ENCODE results near the gene FBXL13.
"Not testable (repeated sequence)": the region's sequence is repeated elsewhere in the genome, so short reads cannot be mapped to it uniquely, and the experiment has no call there.

Gene FBXL13

DNA sequence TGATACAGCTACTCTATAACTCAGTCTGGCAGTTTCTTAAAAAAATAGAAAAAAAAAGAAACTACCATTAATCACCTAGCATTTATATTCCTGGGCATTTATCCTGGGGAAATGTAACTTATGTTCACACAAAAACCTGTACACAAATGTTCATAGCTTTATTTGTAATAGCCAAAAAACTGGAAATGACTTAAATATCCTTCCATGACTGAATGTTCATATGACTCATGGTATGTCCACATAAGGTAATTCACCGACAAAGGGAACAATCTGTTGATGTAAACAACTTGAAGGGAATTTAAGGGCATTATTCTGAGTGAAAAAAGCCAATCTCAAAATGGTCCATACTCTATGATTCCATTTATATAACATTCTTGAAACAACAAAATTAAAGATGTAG lies 280.0 kb downstream of the FBXL13 start:
- H3K4me1 Mint-ChIP-seq (ENCODE audit: low read depth); H3K9me3 Mint-ChIP-seq (ENCODE audit: low read depth); H3K4me3 Mint-ChIP-seq; H3K27ac Mint-ChIP-seq; H3K27me3 Mint-ChIP-seq: not testable (repeated sequence)
- peaks cover 21% of the 10 kb centered on the region for H3K36me3 Mint-ChIP-seq

DNA sequence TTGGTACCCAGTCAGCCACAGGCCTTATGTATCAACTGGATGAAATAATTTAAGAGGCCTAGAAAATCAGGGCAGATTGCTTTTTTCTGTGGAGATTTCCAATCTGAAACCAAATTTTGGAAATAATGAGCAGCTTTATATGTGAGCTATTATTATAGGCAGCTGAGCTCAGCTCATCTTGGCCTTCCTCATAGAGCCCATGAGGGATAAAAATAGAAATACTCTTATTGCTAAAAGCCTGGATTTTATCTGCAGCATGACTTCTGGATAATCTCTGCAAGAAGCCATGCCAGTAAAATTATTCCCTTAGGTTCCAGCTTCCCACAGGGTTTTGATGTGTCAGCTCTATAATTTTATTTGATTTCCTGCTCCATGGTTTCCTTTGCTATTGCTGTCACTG lies 282.8 kb downstream of the FBXL13 start:
- not testable (repeated sequence) for H3K27ac Mint-ChIP-seq; H3K4me1 Mint-ChIP-seq (ENCODE audit: low read depth); H3K9me3 Mint-ChIP-seq (ENCODE audit: low read depth); H3K4me3 Mint-ChIP-seq; H3K27me3 Mint-ChIP-seq
- H3K36me3 Mint-ChIP-seq = peaks cover 19% of the 10 kb centered on the region

GRCh38 chr7:102791367-102791766 lies 283.2 kb downstream of the FBXL13 start:
- H3K36me3 Mint-ChIP-seq = peaks cover 17% of the 10 kb centered on the region
- not testable (repeated sequence) for H3K4me3 Mint-ChIP-seq; H3K4me1 Mint-ChIP-seq (ENCODE audit: low read depth); H3K27ac Mint-ChIP-seq; H3K27me3 Mint-ChIP-seq; H3K9me3 Mint-ChIP-seq (ENCODE audit: low read depth)

DNA sequence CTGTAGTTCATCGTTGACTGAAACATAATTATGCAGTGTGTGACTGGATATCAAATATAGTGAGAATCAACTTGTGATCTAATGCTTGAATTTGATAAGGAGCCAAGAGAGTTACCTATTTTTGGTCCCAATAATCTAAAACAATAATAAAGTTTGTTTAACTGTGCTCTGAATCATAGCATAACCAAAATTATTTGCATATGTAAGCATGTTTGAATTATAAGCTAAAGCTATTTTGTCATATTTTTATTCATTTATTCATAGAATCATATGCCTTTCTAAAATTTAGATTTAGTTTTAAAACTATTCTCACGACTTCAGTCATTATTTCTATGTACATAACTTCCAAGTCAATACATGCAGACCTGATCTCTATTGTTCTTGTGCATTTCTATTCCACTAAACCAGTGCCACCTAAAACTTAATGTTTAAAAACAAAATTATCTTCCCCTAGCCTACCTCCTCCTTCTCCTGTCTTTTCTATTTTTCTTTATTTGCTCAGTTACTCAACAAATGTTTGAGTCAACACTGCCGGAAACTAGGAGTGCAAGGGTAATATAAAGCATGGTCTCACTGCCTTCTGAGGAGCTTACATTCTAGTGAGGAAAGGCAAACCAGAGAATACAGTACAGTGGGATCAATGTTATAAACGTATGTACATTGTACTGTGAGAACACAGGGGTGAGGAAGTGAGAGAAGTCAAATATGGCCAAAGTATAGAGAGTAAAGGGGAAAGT lies 284.1 kb downstream of the FBXL13 start:
- not testable (repeated sequence) for H3K27ac Mint-ChIP-seq, H3K4me3 Mint-ChIP-seq
- H3K36me3 Mint-ChIP-seq = peaks cover 13% of the 10 kb centered on the region

GRCh38 chr7:102788770-102789169 lies 285.8 kb downstream of the FBXL13 start:
- H3K27ac Mint-ChIP-seq; H3K27me3 Mint-ChIP-seq; H3K4me3 Mint-ChIP-seq; H3K36me3 Mint-ChIP-seq; H3K4me1 Mint-ChIP-seq (ENCODE audit: low read depth); H3K9me3 Mint-ChIP-seq (ENCODE audit: low read depth): not testable (repeated sequence)

More for the DNA sequence above, 284.1 kb downstream of the FBXL13 start:
- not testable (repeated sequence) for H3K4me1 Mint-ChIP-seq (ENCODE audit: low read depth); H3K9me3 Mint-ChIP-seq (ENCODE audit: low read depth); H3K27me3 Mint-ChIP-seq

GRCh38 chr7:102780926-102781325 lies 293.7 kb downstream of the FBXL13 start:
- H3K4me1 Mint-ChIP-seq (ENCODE audit: low read depth); H3K27ac Mint-ChIP-seq; H3K9me3 Mint-ChIP-seq (ENCODE audit: low read depth): not testable (repeated sequence)

DNA sequence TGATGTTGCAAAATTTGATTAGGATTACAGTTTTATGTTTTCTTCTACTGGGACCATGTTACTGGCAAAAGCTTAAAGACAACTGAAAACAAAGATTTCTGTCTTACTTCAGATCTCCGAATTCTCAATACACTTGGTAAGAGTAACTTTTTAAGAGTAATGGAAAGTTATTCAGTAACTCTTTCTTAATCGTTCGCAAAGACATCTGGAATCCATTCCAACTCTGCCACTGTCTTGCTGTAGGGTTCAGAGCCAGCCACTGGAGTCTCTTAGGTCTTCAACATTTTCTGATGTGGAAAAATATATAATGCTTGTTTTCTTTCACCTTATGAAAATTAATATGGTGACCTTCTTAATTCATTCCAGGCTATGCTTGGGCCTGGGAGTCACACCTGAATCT lies 295.9 kb downstream of the FBXL13 start:
- H3K27ac Mint-ChIP-seq; H3K9me3 Mint-ChIP-seq (ENCODE audit: low read depth); H3K27me3 Mint-ChIP-seq; H3K36me3 Mint-ChIP-seq; H3K4me3 Mint-ChIP-seq; H3K4me1 Mint-ChIP-seq (ENCODE audit: low read depth): not testable (repeated sequence)

More at GRCh38 chr7:102780926-102781325, 293.7 kb downstream of the FBXL13 start:
- H3K4me3 Mint-ChIP-seq, H3K27me3 Mint-ChIP-seq, H3K36me3 Mint-ChIP-seq: not testable (repeated sequence)

DNA sequence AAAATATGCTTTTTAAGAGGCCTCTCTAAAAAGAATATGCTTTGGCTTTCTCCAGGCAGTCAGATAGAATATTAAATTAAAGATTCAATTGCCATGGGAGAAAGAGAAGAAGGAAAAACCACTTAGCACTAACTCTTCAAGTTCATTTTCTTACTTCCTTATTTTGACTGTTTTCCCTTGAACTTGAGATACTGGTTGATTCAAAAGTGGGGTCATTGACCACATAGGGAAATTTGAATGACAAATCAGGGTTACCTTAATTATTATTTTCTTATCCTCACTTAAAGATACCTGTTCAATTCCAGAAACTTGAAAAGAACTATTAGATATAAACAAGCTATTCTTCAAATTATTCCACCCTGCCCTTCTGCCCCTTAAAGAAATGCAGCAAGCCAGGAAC lies 298.4 kb downstream of the FBXL13 start:
- not testable (repeated sequence) for H3K4me1 Mint-ChIP-seq (ENCODE audit: low read depth); H3K36me3 Mint-ChIP-seq; H3K9me3 Mint-ChIP-seq (ENCODE audit: low read depth); H3K4me3 Mint-ChIP-seq; H3K27ac Mint-ChIP-seq; H3K27me3 Mint-ChIP-seq

DNA sequence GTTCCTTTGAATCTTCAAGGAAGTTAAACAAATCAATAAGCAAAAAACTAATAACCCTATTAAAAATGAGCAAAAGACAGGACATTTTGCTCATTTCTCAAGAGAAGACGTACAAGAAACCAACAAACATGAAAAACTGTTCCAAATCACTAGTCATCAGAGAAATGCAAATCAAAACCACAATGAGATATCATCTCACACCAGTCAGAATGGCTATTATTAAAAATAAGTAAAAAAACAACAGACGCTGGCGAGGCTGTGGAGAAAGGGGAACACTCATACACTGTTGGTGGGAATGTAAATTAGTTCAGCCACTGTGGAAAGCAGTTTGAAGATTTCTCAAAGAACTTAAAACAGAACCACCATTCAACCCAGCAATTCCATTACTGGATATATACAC lies 304.1 kb downstream of the FBXL13 start:
- not testable (repeated sequence) for H3K4me1 Mint-ChIP-seq (ENCODE audit: low read depth); H3K27me3 Mint-ChIP-seq; H3K36me3 Mint-ChIP-seq; H3K4me3 Mint-ChIP-seq; H3K9me3 Mint-ChIP-seq (ENCODE audit: low read depth); H3K27ac Mint-ChIP-seq

- not testable (repeated sequence) for H3K36me3 Mint-ChIP-seq; H3K4me3 Mint-ChIP-seq; H3K9me3 Mint-ChIP-seq (ENCODE audit: low read depth); H3K27ac Mint-ChIP-seq; H3K4me1 Mint-ChIP-seq (ENCODE audit: low read depth); H3K27me3 Mint-ChIP-seq
Measured at GRCh38 chr7:102769657-102770192, 304.9 kb downstream of the FBXL13 start.

- not testable (repeated sequence) for H3K4me1 Mint-ChIP-seq (ENCODE audit: low read depth); H3K4me3 Mint-ChIP-seq
Measured at GRCh38 chr7:102763295-102763905, 311.2 kb downstream of the FBXL13 start.

More at GRCh38 chr7:102763295-102763905, 311.2 kb downstream of the FBXL13 start:
- not testable (repeated sequence) for H3K27ac Mint-ChIP-seq; H3K9me3 Mint-ChIP-seq (ENCODE audit: low read depth); H3K27me3 Mint-ChIP-seq; H3K36me3 Mint-ChIP-seq

Data from activated naive CD8-positive, alpha-beta T cell (primary cell).